MV-4-11 (cell line): ENCODE data around the gene CRYBG2.

ENCODE experiments used
- DNase-seq: peaks from one replicate; lab custom pipeline; 2025; lab: John Stamatoyannopoulos, UW

The CRYBG2 gene

DNA sequence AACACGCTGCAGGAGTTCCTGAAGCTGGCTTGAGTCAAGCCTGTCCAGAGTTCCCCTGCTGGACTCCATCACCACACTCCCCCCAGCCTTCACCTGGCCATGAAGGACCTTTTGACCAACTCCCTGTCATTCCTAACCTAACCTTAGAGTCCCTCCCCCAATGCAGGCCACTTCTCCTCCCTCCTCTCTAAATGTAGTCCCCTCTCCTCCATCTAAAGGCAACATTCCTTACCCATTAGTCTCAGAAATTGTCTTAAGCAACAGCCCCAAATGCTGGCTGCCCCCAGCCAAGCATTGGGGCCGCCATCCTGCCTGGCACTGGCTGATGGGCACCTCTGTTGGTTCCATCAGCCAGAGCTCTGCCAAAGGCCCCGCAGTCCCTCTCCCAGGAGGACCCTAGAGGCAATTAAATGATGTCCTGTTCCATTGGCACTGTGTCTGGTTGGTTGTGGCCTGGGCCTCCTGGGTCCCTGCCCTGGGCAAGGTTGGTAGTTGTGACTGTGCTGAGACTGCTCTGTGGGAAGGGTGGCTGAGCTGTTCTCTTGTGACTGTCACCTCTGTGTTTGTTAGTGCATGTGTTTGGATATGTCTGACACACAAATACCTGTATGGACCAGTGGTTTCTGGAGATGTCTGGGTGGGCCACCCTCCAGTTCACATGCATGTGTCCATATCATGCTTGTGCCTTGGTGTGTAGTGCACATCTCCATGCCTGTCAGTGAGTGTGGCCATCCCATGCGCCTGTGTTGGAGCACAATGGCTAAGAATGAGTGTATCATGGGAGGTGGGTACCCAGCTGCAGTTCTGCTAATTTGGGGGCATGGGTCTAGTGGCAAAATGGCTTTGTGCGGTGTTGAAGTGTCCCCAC is 72.6 kb downstream of the CRYBG2 start:
- no peak for DNase-seq

- peak; percentile 76 for DNase-seq
These were observed 73.4 kb downstream of the CRYBG2 start for GRCh38 chr1:26280333-26281042.

GRCh38 chr1:26279456-26280332 is 74.2 kb downstream of the CRYBG2 start, which contains the start of gene SH3BGRL3:
Gene SH3BGRL3, plus strand, starts transcription at chr1:26280086. Its CDS starts 70 bp downstream, at chr1:26280156.
- DNase-seq = peak; percentile 75

DNA sequence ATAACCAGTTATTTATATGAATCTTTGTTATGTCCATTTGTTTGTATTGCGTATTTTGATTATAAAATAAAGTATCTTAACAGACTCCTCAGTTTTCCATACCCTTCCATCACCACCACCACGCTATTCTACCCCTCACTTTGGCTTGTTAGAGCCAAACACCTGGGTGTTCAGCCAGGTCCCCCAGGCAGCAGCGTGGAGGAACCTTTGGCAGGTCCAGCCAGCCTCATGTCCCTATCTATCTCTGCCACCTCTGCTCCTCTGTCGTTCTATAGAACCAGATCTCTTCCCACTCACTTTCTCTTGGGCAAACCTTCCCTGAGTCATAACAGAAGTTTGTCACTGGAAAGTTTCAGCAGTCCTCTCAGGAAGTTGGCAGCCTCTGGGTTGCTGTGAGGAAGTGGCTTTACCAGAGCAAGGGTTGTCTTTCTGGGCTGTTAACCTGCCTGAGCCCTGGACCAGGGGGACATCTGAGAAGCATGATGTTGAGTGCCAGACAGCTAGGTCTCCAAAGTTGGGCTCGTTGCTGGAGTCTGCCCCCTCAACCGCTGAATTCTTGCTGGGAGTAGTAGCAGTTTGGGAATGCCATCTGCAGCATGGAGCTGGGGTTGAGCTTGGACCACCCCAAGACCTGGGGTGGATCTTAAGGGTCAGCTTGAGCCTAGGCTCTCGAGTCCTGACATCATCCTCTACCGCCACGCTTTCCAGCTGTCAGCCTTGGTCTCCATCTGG is 75.0 kb downstream of the CRYBG2 start:
- DNase-seq = peak; percentile 87

DNA sequence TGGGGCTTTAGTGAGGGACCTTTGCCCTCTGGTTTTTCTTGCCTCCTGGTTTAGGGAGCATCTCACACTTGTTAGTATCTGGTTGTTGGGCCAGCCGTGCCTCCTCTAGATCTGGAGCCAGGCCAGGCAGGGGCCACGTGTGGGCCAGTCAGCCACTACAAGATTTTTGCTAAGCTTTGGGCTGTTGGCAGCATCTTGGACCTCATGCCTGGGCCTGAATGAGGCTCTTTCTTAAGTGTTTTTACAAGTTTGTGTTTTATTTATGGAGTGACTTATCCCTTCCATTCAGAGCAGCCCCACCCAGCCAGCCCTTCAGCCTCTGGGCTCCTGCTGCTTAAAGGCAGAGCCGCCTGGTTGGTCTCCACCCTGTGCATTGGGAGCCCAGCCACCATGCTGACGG is 75.6 kb downstream of the CRYBG2 start:
- no peak for DNase-seq

DNA sequence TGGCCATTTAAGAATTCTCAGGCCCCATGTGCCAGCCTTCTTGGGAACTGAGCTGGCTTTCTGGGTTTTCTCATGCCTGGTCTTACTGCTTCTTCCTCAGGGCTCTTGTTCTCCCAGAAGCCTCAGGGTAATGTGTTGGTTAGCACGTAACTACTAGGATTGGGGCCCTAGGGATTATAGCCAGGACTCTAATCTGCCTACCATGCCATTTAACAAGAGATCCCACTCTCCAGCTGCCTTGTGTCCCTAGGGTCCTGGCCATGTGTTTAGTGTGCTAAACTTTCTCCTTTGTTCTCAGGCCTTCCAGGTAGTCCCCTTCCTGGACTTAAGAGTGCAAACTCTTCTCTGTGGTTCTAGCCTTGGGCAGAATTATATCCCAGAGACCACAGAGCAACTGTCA is 76.2 kb downstream of the CRYBG2 start:
- no peak for DNase-seq

DNA sequence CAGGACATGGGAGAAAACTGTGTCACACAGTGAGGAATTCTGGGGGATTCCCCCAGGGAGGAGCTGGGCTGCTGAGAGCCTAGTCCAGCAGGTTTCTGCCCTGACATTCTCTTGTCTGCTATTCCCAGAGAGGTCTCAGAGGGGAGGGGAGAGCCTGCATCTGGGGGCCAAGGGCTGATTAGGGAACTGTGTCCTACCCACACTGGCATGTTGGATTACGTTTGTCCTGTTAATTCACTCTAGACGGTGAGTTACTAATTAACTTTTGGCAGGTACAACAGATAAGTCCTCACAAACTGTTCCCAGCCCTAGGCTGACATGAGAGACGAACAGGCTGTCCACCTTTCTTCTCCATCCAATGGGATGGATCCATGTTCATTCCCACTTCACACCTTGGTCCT is 76.7 kb downstream of the CRYBG2 start:
- DNase-seq = no peak

- DNase-seq = no peak
These were observed 77.5 kb downstream of the CRYBG2 start for GRCh38 chr1:26276432-26276838.

- peak; percentile 97 for DNase-seq
These were observed 78.1 kb downstream of the CRYBG2 start for GRCh38 chr1:26275580-26276431.

DNA sequence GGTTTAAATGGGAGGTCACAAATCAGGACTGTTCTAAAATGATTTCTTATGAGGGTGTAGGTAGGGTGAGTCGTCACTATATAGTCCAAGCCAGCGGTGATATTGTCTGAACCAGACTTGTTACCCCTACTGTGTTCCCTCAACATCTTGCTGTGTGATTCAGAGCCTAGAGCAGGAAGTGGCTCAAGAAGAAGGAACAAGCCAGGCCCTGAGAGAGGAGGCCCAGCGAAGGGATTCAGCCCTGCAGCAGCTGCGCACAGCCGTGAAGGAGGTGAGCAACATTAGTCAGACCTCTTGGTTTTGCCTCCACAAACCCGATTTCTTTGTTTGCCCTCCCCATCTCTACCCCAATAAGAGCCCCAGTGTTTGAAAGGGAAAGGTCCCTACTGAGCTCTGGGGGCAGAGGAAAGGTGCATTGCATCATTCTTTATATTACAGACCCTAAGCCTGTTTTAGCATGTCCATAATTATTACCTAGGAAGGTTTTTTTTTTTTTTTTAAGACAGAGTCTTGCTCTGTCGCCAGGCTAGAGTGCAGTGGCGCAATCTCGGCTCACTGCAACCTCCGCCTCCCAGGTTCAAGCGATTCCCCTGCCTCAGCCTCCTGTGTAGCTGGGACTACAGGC is 79.0 kb downstream of the CRYBG2 start:
- DNase-seq = peak; percentile 91
